AG09309 (cell line): ENCODE measurements around the gene RNPS1.

Experiments used
- DNase-seq: peaks from one replicate; pipeline ENCODE4 v3.0.0-alpha.2; 2010; ENCODE audit warnings: low read depth
- H3K4me3 ChIP-seq: 2 replicates; pipeline ENCODE4 v1.5.1; 2011; ENCODE audit warnings: mild to moderate bottlenecking, low read depth, low read length, moderate library complexity; ENCODE audit not compliant: control insufficient read depth
- CTCF ChIP-seq: IDR thresholded peaks from 2 replicates; pipeline ENCODE4 v1.5.1; 2011; ENCODE audit warnings: mild to moderate bottlenecking, low read depth, low read length, inconsistent platforms; ENCODE audit not compliant: insufficient read depth, control insufficient read depth; ENCODE audit errors: missing control alignments

RNPS1 gene

DNA sequence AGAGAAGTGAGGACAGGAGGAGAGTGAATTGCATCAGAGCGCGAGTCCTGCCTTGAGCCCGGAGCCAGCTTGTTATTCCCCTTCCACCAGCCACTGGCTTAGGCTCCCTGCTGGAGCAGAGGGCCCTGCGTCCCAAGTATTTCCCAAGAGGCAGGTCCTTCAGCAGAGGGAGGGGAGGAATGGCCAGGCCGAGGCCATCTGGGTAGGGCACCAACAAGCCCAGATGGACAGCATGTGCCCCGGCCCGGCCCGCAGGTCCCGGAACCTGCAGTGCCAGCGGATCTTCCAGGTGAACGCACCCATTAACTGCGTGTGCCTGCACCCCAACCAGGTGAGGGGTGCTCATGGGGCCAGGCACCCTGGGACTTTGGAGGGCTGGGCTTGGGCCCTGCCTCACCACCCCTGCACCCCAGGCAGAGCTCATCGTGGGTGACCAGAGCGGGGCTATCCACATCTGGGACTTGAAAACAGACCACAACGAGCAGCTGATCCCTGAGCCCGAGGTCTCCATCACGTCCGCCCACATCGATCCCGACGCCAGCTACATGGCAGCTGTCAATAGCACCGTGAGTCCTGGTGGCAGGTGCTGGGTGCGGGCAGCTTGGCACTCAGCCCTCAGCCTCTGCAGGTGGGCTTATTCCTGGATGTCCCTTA, 61.0 kb downstream of the RNPS1 start:
- no peak overlapping the region for H3K4me3 ChIP-seq
- no peak for TF ChIP-seq CTCF
- DNase-seq, result no peak

DNA sequence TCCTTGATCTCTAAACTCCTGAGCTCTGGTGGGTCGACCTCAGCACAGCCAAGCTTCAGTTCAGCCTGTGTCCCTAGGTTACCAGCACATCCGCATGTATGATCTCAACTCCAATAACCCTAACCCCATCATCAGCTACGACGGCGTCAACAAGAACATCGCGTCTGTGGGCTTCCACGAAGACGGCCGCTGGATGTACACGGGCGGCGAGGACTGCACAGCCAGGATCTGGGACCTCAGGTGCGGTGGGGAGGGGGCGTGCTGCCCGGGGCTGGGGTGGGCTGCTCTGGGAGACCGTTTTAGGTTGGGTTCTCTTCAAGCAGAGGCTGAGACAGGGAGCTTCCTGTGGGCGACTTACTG, 61.5 kb downstream of the RNPS1 start:
- no peak for DNase-seq
- TF ChIP-seq CTCF, result no peak
- H3K4me3 ChIP-seq, result peak overlapping the region; percentile 76

DNA sequence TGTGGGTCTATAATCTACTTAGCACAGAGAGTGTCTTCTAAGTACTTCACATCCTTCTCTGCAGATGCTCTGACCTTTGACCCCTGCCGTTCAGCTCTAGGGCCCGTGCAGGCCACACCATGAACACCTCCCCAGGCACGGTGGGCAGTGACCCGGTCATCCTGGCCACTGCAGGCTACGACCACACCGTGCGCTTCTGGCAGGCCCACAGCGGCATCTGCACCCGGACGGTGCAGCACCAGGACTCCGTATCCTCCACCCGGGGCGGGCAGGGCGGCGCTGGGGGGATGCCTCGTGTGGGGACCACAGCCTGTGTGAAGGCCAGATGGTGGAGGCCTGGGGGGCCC, 62.0 kb downstream of the RNPS1 start:
- DNase-seq, result no peak
- no peak for TF ChIP-seq CTCF
- peak overlapping the region; percentile 76 for H3K4me3 ChIP-seq

DNA sequence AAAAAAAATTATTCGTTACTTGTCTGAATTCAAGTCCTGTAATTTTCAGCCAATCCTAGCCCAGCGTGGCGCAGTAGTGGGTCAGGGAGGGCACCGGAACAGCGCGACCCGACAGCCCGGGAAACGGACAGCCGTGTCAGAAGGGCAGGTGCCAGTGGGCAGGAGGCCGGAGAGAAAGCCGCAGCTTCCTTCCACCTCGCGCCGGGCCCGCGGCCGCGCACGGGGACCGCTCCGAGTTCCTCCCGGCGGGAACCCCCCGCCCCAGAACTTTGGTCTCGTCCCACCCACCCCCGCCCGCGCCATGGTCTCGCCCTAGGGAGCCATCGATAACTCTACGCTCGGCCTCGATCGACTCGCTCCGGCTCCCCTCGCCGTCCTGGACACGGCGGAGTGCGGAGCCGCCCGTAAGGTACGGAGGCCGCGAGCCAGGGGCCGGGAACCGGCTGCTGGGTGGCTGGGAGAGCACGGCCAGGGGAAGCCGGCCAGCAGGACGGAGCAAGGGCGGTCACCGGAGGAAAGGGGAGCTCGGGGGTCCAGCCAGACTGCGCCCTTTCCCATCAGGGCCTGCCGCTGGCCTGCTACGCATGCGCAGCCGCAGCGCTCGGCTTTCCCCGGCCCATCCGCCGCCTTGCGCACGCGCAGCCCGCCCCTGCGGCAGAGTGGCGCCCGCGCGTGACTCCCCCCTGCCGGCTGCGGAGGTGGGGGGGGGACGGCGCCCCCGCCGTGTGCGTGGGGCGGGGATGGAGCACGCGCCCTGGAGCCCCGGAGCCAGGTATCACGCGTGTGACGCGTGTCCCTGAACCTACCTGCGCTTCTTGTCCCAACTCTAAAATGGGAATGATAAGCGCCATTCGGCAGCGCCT, 62.6 kb downstream of the RNPS1 start, which contains the start of gene MLST8:
MLST8 (plus strand) TSS at position 351 of the 863 bp plus-strand sequence. CDS start 632 bp downstream, outside the sequence.
- peak within 1 kb of the TSS; percentile 76 for H3K4me3 ChIP-seq
- no peak for TF ChIP-seq CTCF
- peak; percentile 33 for DNase-seq

GRCh38 chr16:2204416-2205103, 63.4 kb downstream of the RNPS1 start:
- H3K4me3 ChIP-seq, result peak overlapping the region; percentile 76
- no peak for DNase-seq
- TF ChIP-seq CTCF, result no peak
